HG02870 (cell line): ENCODE data around the gene DNMT1.
A peak's percentile ranks its signal among the peaks of the same experiment; 100 is the strongest.

Experiments
- ATAC-seq: cut with Tn5 transposase; IDR thresholded peaks from one replicate; pipeline ENCODE4 v1.9.1; 2021; ENCODE audit warnings: mild to moderate bottlenecking, moderate library complexity; ENCODE audit not compliant: unreplicated experiment

Gene DNMT1

DNA sequence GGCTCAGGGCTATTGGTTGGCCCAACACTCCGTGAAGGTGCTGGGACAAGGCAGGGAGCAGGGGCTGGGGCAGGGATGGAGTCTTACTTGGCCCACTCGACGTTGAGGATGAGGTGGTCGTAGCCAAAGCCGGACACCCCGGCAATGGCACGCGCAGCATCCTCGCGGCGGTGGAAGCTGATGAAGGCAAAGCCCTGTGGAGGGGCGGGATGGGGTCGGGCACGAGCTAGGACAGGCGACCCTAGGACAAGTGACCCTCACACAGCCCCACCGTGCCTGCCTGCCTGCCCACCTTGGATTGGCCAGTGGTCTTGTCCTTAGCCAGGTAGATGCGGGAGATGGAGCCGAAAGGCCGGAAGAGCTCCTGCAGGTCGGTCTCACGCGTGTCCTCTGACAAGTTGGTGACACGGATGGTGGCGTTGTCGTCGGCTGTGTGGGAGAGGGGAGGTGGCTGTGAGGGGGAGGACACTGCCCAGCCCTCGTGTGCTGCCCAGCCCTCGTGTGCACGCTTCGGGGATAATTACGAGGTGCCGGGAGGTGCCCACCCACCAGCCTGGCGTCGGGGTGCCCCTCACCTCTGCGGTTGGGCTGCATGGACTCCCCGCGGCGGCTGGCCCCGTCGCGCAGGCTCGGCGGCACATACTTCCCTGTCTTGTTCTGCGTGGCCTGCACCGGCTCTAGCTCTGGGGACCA, 79.2 kb downstream of the DNMT1 start:
- no peak for ATAC-seq

DNA sequence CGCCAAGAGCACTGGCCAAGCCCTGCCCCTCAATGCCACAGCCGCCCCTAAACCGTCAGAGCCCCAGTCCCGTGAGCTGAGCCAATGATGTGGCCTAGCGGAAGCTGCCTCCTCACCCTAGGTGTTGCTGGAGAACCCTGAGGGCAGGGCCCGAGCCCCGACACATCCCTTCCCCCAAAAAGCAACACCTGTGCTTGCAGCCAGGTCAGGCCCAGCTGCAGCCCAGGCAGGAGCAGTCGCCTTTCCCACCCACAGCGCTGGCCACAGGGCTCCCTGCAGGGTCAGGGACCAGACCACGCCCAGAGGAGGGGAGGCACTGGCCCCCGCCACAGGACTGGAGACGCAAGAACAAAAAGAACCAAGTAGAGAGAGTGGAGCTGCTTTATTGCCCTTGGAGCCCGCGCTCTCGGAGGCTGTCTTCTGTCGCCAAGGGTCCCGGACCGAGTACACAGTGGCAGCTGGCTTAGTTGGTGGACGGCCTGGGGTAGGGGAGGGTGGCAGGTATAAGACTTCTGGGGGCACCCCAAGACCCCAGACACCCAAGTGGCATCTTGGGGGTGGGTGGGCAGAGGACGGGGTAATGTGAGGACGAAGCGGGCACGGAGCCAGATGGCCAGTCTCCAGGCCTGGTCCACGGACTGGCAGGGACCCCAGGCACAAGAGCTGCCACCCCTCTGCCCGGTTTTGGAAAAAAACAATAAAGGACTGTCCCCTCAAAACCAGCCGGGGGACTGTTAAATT, 79.9 kb downstream of the DNMT1 start:
- no peak for ATAC-seq

DNA sequence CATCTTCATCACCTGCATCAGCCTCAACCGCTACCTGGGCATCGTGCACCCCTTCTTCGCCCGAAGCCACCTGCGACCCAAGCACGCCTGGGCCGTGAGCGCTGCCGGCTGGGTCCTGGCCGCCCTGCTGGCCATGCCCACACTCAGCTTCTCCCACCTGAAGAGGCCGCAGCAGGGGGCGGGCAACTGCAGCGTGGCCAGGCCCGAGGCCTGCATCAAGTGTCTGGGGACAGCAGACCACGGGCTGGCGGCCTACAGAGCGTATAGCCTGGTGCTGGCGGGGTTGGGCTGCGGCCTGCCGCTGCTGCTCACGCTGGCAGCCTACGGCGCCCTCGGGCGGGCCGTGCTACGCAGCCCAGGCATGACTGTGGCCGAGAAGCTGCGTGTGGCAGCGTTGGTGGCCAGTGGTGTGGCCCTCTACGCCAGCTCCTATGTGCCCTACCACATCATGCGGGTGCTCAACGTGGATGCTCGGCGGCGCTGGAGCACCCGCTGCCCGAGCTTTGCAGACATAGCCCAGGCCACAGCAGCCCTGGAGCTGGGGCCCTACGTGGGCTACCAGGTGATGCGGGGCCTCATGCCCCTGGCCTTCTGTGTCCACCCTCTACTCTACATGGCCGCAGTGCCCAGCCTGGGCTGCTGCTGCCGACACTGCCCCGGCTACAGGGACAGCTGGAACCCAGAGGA, 80.6 kb downstream of the DNMT1 start:
- no peak for ATAC-seq

DNA sequence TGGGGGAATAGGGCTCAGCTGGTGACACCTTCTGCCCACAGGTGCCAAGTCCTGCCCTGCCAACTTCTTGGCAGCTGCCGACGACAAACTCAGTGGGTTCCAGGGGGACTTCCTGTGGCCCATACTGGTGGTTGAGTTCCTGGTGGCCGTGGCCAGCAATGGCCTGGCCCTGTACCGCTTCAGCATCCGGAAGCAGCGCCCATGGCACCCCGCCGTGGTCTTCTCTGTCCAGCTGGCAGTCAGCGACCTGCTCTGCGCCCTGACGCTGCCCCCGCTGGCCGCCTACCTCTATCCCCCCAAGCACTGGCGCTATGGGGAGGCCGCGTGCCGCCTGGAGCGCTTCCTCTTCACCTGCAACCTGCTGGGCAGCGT, 81.2 kb downstream of the DNMT1 start:
- ATAC-seq, result no peak

DNA sequence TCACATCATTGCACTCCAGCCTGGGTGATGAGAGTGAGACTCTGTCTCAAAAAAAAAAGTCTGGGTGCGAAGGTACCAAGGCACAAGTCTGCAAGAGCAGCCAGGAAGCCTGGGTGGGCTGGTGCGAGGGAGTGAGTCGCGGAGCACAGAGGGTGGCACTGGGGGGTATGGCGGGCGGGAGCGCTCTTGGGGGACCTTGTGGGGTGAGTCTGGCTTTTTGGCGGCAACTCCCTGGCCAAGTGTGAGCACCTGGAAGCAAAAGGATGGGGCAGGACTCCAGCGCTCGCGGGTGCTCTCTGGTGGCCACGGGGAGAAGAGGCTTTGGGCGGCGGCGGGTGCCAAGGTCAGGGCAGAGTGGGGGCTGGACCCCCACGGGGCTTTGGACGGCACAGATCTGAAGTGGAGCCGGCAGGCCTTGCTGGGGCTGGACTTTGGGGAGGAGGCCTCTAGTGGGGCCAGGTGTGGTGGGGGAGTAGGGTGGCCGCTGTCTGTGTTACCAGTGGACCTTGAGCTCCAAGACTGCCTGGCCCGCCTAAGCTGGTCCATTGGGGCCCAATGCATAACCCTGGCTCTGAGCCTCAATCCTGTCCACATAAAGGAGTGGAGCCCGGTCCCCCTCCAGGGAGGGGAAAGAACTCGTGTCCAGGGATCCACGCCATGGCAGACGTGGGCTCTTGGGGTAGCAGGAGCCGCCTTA, 81.7 kb downstream of the DNMT1 start:
- no peak for ATAC-seq

DNA sequence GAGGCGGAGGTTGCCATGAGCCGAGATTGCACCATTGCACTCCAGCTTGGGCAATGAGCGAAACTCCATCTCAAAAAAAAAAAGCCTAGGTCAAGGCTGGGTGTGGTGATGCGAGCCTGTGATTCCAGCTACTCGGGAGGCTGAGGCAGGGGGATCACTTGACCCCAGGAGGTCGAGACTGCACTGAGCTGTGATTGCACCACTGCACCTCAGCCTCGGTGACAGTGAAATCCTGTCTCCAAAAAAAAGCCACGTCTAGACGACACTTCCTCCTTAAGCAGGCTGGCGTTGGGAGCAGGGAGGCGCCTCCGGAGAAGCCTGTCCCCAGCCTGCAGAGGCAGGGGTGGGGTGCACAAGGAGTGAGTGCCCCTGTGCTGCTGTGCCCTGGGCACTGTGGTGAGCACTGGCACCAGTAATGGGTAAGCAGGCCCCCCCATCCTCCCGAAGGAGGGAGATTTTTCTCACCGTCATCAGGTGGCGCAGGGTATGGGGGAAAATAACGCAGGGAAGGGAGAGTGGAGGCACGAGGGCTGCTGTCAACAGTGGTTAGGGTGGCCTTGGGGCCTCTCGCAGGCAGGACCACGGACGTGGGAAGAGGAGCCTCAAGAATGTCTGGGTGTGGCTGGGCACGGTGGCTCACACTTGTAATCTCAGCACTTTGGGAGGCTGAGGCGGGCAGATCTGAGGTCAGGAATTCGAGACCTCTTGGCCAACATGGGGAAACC, 82.6 kb downstream of the DNMT1 start:
- no peak for ATAC-seq

DNA sequence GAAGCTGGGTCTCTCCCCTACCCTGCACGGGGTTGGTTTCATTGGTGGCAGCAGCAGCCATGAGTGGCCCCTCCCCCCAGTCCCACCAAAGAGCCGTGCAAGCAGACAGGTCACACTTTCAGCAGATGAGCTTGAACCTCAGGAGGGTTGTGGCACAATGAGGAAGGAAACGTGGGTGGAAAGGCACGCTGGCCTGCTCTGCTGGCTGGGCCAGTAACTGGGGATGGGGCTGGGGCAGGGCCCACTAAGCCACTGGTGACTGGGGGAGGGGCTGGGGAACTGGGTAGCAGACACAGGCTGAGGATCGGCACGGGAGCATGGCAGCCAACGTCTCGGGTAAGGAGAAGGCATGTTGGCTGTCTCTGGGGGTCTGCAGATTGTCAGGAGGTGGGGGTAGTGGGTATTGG, 83.3 kb downstream of the DNMT1 start, which contains the start of gene P2RY11:
Gene P2RY11 (plus strand): TSS at position 289 of the 407 bp plus-strand sequence. CDS start 29 bp downstream, at position 318.
- ATAC-seq, result no peak

DNA sequence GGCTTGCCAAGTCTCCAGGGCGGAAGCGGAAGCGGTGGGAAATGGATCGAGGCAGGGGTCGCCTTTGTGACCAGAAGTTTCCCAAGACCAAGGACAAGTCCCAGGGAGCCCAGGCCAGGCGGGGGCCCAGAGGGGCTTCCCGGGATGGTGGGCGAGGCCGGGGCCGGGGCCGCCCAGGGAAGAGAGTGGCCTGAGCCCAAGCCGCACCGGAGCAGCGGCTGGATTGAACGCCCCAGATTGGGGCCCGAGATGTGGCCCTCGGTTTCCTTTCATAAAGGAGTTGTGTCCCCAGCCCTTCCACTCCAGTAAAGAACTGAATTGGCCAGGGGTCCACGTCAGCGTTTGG, 83.8 kb downstream of the DNMT1 start:
- ATAC-seq, result no peak

DNA sequence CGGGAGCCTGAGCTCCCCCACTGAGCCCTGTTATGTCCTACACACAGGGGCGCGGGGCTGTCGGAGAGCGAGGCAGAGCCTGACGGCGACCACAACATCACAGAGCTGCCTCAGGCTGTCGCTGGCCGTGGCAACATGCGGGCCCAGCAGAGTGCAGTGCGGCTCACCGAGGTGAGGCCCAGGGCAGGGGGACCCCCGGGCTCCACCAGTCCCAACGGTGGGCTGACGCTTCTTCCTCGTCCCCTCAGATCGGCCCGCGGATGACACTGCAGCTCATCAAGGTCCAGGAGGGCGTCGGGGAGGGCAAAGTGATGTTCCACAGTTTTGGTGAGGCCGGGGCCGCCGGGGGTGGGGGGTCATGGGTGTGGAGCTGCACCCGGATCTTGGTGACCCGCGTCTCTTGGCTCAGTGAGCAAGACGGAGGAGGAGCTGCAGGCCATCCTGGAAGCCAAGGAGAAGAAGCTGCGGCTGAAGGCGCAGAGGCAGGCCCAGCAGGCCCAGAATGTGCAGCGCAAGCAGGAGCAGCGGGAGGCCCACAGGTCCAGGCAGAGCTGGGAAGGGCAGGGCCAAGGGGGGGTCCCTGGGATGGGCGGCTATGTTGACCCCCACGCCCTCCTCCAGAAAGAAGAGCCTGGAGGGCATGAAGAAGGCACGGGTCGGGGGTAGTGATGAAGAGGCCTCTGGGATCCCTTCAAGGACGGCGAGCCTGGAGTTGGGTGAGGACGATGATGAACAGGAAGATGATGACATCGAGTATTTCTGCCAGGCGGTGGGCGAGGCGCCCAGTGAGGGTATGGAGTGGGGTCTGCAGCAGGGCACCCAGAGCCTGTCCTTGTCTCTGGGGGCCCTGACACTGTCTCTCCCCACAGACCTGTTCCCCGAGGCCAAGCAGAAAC, 84.4 kb downstream of the DNMT1 start:
- ATAC-seq, result no peak

DNA sequence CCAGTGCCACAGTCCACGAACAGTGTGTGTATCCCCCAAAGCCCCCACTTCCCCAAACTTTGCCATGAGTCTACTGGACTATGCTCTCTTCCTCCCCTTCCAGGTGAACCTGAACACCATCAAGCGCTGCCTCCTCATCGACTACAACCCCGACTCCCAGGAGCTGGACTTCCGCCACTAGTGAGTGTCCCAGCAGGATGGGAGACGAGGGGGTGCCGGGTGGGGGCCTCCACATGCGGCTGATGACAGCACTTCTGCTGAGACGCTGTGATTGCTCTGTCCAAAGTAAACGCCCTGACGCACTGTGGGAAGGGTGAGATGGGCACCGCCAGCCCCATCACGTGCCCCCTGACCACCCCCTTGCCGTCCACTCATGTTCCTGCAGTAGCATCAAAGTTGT, 85.2 kb downstream of the DNMT1 start:
- no peak for ATAC-seq

DNA sequence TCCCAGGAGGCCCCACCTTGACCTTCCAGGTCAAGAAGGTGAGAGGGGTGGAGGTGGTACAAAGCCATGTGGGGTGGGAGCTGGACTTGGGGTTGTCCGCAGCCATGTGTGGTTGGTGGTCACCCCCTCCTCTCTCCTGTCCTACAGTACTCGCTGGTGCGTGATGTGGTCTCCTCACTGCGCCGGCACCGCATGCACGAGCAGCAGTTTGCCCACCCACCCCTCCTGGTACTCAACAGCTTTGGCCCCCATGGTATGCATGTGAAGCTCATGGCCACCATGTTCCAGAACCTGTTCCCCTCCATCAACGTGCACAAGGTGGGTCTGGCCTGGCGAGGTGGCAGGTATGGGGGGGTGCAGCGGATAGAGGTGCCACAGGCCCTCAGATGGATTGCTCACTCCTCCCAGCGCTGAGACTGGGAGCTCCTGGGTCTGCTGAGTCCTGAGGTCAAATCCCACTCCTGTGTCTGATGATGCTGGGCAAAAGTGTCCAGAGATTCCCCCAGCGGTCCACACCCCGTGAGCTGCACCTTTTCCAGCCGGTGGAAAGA, 86.9 kb downstream of the DNMT1 start:
- no peak for ATAC-seq

DNA sequence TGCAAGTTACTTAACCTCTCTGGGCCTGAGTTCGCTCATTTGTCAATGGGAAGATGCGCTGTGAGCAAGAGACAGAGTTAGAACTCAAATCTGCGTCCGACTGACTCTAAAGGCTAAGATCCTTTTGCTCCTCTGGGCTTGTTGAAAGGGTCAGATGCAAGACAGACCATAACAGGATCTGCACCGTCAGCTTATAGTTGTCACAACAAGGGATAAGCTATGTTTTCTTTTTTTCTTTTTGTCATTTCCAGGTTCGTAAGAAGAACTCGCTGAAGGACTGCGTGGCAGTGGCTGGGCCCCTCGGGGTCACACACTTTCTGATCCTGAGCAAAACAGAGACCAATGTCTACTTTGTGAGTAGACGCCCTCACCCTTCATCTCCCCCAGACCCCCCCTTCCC, 87.5 kb downstream of the DNMT1 start:
- no peak for ATAC-seq

DNA sequence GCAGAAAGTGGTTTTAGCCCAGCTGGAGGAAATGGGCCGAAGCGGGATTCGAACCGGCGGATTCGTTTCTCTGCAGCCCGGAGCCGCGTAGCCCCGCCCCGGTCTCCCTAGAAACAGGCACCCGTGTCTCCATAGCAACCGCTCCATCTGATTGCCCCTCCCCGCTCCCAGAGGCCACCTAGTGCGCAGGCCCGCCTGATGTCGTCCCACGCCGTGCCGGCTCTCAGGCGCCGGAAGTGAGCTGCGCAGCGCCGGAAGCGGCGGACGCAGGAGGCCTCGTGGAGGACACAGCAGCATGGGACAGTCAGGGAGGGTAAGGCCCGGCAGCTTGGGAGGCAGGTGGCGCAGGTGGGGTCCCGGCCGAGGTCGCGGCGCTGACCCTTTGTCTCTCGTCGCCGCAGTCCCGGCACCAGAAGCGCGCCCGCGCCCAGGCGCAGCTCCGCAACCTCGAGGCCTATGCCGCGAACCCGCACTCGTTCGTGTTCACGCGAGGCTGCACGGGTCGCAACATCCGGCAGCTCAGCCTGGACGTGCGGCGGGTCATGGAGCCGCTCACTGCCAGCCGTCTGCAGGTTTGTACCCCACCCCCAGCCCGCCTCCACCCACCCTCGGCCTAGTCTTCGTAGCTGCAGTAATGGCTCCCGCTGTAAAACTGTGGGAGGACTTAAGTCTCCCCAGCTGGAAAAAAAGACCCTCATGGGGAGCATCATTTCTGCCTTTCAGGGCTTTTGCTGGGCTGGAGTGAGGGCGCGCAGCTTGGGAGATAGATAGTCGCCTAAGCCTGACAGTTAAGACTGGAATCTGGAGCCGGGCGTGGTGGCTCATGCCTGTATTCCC, 88.4 kb downstream of the DNMT1 start, which contains the start of gene PPAN:
Gene PPAN (plus strand): TSS at position 263 of the 837 bp plus-strand sequence. CDS start 33 bp downstream, at position 296.
- peak; percentile 40 for ATAC-seq

DNA sequence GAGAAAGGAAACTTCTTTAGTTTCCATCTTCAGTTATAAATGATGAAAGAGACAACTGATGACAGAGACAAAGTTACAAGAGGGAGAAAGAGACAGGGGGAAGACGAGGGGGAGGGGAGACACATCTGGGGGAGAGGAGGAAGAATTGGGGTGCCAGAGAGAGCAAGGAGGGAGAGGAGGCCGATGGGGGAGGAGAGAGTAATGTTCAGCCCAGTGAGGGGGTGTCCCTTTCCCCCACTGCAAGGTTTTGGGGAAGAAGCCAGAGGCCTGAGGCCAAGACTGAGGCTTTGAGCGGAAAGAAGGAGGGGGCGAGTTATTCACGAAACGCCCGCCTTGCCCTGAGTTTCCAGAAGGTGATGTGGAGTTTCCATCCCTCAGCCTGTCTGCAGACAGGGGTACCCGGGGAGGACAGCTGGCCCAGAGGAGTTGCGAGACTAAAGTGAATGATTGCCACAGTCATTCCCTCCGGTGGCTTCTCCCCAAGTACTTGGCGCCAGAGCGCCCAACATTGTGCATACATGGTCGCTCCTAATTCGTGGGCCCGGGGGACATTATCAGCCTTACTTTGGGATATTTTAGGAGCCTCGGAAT, 89.1 kb downstream of the DNMT1 start:
- peak; percentile 22 for ATAC-seq

DNA sequence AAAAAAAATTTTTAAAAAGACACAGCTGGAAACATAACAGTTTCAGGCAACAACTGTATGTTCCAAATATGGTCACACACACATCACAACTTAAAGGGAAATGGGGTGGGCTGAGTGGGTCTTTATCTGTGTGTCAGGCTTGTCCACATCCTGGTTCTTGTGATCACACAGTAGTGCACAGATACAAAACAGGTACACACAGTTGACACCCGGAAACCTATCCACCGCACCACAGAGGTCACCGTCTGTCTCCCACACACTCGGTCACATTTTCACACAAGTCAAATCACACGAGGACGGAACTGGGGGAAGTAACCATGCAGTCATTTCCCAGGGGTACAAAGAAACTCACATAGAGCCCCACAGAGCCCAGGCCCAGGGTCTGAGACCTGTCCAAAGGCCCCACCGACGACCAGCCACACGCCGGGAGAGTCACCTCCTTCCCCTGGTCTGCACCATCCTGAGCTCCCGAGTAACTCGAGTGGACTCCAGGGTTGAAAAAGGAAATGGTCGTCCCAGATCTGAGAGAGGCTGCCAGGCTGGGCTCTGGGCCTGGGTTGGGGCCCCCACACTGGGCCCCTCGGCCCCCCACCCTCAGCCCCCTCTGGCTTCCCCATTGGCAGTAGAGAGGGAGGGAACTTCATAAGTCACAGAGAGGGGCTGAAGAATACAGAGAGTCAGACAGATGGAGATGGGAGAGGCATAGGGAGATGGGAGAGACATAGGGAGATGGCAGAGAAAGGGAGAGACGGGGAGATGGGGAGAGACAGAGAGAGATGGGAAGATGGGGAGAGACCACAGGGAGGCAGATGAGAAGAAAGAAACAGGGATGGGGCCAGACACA, 89.9 kb downstream of the DNMT1 start:
- peak; percentile 33 for ATAC-seq

DNA sequence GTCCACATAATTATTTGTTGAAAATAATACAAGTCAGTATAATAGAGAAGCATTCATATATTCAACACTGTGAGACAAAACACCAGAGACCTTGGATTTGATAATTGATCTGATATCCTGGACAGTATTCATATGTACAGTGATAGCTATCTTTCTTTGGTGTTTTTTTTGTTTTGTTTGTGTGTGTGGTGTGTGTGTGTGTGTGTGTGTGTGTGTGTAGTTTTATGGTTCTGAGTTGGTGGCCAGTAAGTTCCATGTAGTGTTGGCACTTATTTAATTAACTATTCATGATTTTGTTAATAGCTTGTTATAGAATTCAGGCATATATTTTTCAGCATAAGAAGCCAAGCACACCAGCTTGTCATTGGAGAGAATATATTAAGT, 90.6 kb downstream of the DNMT1 start:
- no peak for ATAC-seq

DNA sequence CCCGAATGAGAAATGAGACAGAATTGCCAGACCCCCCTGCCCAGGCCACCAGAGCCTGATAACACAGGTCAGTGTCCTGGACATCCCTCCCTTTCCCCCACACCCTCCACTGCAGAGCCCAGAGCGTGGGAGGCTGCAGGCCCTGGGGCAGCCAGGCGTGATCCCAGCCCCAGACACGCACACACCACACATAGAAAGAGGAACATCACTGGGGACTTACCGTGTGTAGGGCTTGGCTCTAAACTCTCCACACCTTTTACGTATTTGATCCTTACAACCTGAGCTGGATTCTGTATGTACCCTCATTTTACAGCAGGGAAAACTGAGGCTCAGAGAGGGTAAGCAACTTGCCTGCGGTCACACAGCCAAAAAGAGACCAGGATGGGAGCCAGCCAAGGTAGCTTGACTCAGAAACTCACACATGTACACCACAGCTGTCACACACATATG, 91.9 kb downstream of the DNMT1 start:
- ATAC-seq, result peak; percentile 32
